ENCODE measurements around the gene SPATA4.
"Not testable (repeated sequence)": the region's sequence is repeated elsewhere in the genome, so short reads cannot be mapped to it uniquely, and the experiment has no call there.

Gene SPATA4

DNA sequence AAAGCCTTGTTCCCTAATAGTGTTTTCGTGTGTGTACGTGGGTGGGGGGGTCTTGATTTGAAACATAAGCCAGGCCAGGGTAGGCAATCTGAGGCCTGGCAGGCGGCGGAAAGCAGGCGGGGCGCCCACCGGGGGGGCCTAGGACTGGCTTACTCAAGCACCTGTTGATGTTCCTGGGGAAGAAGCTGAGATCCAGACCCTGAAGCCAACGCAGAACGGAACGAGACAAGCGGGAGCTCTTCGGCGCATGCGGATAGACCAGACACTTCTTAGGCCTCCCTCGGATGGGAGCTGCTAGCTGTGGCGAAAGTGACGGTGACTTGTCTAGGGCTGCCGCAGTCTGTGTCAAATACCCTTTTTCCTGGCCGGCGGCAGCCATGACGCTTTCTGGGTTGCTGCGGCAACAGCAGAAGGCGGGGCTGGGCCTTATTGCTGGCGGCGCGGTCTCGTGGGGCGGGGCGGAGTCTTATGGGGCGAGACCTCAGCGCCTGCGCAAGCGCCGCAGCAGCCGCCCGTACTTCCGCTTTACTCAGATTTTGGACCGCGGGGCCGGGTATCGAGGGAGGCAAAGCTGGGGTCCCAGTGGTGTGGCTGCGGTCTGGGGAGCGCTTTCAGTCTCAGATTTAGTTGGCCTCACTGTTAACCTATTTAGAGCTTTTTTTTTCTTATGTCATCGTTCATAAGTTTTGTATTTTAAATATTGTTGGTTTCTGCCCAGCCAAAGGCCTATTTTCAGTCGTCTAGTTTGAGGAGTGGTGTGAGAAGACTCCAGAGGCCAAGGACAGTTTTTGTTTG lies at the start of gene SPATA4:
TSS of gene SPATA4 (minus strand) at position 402 of the 795 bp plus-strand sequence. CDS start at position 379, 23 bp downstream.
- DNase-seq, result peak; percentile 29

DNA sequence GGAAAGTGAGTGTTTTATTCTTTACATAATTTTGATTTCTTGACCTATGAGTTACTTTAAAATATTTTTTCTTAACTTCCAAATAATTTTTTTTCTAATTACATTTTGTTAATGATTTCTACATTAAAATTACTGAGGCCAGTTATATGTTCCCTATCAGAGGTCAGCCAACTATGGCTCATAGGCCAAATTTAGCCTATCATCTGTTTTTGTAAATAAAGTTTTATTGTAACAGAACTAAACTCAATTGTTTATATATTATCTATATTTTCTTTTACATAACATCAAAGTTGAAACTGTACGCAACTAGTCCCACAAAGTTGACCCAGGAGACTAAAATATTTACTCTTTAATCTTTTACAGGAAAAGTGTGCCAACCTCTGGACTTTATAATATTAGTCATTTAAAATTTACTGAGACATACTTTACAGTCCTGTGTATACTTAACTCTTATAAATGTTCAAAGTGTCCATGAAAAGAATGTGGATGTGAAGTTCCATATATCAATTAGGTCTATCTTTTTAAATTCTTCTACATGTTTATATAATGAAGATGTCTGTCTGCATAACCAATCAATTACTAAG lies 47.5 kb upstream of the SPATA4 start:
- DNase-seq, result no peak

DNA sequence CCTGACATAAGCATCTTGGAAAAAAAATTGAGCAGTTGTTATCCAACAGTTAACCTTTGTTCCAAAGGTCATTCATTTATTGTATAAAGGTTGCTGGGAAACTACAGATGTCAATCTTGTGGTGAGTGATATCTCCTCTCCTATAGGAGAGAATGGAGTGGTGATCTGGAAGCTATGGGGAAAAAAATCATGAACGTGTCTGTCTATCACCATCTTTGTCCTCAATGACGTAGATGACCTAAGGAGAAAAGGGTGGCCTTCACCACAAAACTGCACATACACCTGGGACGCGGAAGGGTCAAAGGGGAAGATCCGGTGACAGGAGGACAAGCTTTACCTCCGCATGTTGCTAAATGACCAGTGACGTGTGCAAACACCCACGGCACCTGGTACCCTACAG lies 46.3 kb upstream of the SPATA4 start:
- no peak for DNase-seq

DNA sequence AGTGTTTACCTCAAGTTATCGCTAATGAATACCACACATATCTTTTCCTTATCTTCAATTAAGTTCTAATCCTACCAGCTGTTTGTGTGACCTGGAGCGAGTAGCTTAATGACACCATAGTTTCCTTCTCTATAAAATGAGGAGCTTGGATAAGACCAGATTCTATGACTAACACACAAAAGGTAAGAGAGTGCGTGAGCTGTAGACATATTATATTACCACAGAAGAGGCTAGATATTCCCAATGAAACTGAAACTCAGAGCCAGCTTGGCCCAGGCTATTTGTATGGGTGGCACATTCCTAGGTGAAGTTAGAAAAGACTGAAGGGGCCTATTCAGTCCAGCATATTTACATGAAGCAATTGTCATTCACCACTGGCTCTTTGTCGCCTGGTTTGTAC lies 43.4 kb upstream of the SPATA4 start:
- DNase-seq, result peak; percentile 44

DNA sequence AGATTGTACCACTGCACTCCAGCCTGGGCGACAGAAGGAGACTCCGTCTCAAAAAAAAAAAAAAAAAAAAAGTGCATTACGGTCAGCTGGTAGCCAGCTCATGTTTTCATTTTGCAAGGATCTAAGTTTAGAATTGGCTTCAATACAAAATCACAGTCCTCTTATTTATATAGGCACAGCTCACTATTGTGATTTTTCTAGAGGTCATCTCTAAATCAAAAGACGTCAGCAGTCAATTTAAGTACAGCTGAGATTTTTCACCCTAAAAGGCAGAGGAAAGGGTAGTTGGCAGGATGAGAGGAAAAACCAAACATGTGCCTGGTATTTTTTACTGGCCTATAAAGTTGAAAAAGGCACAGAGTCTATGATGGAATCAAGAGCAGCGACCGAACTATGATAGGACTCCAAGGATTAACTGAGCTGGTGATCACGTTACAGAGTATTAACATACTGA lies 42.8 kb upstream of the SPATA4 start:
- no peak for DNase-seq

DNA sequence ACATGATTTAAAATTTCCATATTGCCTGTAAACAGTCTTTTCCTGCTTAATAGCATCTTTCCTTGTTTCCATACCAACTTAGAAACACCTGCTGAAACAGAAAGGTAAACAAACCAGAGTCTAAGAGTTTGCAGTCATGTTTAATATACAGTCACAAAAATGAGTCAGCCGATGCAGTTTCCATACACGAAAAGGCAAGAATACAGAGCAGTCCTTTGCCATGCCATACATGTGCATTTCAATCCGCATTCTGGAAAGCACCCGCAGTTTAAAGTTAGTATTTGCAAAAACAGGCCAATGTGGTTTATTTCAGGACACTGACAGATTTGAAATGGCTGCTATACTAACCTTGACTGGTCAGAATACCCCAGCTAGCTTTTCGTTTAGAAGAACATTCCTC lies 41.6 kb upstream of the SPATA4 start:
- no peak for DNase-seq

DNA sequence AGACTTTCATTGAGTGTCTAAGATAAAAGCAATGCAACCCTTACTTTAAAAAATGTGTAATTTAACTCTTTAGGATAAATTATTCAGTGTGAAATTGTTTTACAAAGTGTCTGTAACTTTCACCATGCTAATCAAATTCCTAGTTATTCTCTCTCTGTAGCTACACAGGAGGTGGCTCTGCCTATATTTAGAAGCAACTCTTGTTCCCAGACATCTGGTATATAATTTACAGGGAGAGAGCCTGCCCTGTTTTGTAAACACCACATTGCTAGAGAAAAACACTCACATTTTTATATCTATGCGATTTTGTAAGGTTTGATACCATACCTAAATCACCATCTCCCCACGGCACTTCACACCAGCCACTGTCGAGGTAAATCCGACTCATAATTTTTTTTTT lies 35.5 kb upstream of the SPATA4 start:
- no peak for DNase-seq

DNA sequence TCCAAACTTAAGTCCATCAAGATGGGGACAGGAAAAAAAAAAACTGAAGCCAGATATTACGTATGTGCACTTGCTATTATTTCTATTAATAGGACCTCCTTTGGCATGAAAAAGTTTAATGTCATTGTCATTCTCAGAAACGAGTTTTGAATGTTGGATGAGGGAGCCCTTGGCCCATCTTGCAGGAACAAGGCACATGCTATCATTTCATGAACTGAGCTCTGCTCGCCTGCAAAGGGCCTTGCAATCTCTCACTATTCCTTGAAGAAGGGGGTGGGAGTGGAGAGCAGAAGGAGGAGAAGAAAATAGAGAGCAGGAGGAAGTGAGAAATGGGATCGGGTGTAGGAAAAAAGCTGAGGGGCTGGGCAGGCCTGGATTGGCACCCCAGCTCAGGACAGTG lies 34.3 kb upstream of the SPATA4 start:
- no peak for DNase-seq

DNA sequence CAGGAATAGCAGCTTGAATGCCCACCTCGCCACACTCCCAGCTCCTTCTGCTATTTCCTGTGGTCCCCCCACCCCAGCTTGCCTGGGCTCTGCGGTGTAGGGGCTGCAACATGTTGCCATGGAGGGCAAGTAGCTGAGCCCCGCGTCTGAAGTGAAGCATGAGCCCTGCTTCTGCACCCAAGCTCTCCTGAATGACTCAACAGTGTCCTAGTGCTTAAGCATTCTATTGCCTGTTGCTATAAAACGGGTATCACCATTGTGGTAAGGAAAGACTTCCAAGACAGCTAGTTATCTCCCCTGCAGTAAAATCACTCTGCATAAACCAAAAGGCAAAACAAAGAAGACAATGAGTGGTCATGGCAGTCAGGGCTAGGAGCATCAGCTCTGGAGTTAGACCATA lies 31.4 kb upstream of the SPATA4 start:
- no peak for DNase-seq

DNA sequence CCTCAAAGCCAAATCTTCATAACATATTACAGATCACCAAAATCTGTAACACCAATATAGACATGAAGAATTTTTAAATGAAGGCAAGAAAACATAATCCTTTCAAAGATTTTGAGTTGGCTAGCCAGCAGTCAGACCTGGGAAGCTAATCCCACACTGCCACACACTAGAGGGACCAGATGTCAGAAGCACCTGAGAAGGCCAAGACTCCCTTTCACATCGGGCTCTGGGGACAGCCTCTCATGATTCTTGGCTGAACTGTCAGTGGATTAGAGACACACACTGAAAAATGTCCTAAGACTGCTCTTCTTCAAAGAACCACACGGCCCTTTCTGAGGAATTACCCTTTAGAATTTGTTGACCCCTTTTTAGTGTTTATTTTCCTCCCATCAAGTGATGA lies 28.2 kb upstream of the SPATA4 start:
- no peak for DNase-seq

DNA sequence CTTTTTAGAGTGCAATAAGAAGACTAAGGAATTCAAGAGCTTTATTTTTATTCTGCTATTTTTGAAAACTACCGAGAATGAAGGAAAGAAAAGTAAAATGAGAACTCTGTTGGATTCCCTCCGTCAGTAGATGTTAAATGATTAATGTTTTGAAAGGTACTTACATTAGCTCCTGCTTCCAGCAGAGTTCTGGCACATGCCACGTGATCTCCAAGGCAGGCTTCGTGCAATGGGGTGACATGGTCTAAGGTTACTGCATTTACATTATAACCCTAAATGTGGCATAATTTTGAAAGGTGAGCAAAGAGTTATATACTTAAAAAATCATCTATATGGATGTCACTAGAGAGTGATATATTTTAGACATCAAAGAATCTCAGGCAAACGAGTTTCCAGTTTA lies 26.8 kb upstream of the SPATA4 start:
- DNase-seq, result no peak

DNA sequence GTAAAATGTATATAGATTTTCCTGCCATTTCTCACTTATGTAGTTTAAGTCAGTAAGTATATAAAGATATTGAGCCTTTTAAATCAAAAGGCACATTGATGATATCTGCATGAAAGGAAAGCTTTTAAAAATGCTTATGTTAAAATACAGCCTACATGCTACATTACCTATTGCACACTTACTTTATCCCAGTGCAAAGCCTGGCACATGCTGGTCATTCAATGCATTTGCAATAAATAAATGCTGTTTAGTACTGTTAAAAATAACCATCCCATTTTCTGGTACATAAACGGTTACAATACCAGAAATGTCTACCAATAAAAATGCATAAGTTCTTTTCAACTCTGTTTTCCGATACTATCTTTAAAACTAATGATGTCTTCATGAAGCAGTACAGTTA lies 22.1 kb upstream of the SPATA4 start:
- DNase-seq, result no peak

DNA sequence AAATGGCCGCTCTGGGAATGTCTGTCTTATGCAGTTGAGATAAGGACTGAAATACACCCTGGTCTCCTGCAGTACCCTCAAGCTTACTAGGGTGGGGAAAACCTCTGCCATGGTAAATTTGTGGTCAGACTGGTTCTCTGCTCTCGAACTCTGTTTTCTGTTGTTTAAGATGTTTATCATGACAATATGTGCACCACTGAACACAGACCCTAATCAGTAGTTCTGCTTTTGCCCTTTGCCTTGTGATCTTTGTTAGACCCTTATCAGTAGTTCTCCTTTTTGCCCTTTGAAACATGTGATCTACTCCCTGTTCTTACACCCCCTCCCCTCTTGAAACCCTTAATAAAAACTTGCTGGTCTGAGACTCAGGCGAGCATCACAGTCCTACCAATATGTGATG lies 17.0 kb upstream of the SPATA4 start:
- DNase-seq, result not testable (repeated sequence)

DNA sequence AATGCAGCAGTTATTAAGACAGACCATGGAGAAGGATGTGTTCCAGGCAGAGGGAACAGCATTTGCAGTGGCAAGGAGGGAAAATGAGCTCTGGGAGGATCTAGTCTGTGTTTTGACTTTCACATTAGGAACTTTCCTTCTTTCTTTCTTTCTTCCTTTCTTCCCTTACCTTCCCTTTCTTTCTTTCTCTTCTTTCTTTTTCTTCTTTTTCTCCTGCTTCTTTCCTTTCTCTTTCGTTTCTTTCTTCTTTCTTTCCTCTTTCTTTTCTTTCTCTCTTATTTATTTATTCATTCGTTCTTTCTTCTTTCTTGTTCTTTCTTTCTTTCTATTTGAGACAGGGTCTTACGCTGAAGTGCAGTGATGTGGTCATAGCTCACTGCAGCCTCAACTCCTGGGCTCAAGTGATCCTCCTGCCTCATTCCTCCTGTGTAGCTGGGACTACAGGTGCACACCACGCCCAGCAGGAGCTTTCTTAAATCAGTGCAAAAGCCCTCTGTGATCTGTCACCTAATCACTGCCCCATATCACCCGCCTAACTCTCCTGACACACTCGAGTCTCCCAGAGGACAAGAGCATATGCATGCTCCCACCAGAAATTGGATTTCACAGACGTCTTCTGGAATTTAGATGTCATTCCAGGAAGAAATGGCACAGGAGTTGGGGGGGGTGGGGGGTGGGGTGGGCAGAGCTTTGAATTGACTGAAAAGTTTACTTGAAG lies 15.4 kb upstream of the SPATA4 start:
- no peak for DNase-seq

DNA sequence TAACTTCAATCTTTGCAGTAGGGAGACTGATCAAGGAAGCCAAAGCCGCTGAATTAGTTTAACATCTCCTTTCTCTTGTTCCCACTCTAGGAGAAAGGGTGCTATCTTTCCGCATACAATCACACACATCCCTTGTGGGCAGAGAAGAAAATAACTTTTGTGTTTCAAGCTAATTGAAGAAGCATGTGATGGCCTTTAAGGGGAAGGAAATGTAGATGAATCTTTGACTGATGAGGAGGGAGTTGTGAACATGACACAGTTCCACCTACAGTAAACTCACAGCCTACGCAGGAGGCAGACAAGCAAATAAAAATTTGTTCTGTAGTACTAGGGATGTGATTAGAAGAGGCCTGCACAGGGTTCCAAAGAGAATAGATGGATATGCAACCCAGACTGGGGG lies 14.7 kb upstream of the SPATA4 start:
- no peak for DNase-seq

DNA sequence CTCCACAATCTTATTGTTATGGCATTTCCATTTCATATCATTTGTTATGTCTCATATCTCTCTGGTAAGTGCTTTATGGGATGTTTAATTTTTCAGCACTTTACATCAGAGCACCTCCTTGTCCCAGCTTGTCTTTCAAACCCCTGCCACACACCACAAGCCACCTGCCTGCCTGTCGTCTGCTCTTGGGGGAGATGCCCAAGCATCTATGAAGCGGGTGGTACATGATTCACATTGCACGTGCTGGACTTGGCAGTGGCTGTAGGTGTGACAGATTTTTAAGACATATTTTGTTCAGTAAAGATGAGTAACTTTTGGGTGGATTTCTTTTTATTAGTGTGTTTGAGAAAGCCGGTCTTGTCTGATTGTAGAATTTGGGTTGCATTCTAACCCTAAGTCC lies 14.2 kb upstream of the SPATA4 start:
- DNase-seq, result no peak

DNA sequence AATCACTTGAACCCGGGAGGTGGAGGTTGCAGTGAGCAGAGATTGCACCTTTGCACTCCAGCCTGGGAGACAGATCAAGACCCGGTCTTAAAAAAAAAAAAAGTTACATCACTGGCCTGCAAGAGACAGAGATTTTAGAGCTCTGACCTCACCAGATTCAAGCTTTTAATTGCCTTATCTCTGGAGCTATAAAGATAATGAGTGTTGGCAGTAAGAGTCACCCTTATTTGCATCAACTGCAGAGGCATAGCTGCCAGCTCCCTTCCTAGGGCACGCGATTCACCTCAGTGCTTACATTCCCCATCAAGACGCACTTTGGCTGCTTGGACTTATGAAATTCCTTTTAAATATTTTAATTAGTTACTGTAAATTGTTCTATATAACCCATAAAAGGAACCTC lies 12.5 kb upstream of the SPATA4 start:
- DNase-seq, result no peak

DNA sequence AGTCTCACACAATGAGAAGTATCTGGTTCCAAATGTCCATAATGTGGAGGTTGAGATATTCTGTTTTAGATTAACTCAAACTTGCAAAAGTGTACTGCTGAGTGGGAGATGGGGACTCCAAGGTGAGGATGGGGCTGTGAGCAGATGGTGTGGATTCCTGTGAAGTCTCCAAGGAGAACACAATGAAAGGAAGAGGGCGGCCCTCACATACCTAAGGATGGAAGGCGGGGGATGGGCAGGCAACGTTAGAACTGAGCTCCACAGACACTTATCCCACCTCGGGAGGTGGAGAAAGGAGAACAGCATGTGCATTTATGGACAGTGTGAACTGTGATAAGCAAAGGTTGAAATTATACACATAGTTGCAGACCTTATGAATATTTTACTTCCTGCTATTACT lies 9.9 kb upstream of the SPATA4 start:
- no peak for DNase-seq

DNA sequence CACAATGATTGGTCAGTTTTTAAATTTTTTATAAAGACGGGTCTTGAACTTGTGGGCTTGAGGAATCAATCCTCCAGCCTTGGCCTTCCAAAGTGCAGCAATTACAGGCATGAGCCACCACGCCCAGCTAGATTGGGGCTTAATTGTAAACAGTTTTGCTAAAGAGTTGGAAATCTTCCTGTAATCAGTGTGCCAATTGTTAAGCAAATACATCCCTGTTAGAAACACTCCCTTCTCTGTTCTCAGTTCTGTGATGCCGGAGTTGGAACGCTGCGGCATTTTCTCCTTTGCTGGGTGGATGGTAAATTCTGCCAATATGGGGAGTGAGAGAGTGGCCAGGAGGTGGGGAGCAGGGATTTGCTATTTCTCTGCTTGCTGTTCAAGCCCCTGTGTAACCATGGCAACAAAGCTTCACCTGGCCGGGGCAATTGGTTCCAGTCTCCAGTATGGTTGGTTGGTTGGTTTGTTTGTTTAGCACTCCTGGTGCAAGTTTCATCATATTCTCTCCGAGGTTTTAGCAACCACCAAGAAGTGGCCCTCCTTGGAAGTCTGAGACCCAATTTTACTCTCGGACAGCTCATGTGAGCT lies 3.0 kb upstream of the SPATA4 start:
- DNase-seq, result no peak

DNA sequence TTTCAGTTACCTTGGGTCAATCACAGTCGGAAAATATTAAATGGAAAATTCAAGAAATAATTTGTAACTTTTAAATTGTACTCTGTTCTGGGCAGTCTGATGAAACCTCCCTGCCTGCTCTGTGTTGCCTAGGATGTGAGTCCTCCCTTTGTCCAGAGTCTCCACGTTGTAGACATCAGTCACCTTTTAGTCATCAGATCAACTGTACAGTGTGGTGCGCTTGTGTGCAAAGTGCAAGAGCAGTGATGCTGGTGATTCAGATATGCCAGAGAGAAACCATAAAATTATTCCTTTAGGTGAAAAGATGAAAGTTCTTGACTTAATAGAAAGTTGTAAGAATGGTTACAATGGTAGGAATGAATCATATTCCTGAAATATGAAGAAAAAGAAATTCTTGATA lies 1.4 kb downstream of the SPATA4 start:
- DNase-seq, result no peak

DNA sequence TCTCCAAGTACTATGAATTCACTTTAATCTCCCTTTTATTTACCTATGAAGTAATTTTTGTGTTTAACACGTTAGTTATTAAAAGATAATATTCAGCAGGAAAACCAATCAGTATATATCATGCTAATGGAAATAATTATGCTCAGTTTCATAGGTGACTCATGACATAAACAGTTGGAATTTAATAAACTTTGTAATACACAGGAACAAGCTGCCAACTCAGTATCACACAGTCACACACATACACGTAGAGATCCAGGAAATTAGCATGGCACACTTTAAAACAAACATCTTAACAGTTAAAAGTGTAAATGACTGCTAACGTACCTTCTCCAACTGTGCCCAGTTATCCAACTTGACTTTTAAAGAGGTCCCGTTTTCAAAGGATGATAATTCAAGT lies 2.3 kb downstream of the SPATA4 start:
- no peak for DNase-seq

DNA sequence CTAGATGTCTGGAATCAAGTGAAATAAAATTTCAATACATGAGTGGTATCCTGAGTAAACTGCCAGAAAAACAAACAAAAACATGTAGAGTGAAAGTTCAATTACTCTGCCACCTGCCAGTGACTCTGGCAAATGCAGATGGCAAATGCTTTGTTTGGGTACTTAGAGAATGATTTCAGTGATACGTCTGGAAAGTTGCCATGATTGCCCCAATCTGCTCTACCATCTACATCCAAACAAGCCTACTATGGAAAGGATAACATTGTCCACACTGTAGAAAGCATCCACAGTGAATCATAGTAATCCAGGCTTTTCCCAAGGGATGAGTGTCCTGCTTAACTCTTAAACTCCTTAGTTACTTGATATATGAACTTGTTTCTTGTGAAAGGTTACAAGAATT lies 3.4 kb downstream of the SPATA4 start:
- DNase-seq, result peak; percentile 1

DNA sequence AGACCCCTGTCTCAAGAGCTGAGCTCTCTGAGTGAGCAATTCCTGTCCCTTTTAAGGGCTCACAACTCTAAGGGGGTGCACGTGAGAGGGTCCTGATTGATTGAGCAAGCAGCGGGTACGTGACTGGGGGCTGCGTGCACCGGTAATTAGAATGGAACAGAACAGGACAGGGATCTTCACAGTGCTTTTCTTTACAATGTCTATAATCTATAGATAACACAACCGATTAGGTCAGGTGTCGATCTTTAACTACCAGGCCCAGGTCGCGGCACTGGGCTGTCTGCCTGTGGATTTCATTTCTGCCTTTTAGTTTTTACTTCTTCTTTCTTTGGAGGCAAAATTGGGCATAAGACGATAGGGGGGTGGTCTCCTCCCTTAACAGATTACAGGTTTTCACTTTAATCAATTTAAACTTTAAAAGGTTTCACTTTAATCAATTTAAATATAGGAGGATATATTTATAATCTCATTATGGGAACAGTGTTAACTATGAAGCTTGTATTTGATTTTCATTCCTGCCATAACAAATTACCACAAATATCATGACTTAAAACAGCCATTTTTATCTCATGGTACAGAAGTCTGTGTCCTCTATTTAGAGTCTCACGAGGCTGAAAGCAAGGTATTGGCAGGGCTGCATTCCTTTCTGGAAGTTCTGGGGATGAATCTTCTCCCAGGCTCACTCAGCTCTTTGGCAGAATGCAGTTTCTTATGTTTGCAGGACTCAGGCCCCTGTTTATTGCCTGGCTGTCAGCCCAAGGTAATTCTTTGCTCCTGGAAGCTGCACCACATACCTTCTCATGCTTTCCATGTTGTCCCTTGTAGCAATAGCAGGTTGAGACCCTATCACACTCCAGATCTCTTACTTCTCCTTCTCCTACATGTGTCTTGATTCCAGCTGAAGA lies 5.2 kb downstream of the SPATA4 start:
- no peak for DNase-seq
